Subcutaneous adipose tissue (tissue), 4 donors: Measurements from ENCODE around the gene DIAPH3. TPM values are rescaled to one million over a fixed set of nuclear protein-coding genes. Genes with fewer than 3 reads are reported as not detected.

ENCODE experiments used
- CTCF ChIP-seq: fragments of 450-650 bp; IDR thresholded peaks from one replicate; pipeline ENCODE4 v1.5.1; 2016; ENCODE audit warnings: low read depth, mild to moderate bottlenecking, control low read depth, antibody characterized with exemption, moderate library complexity
- total RNA-seq, 4 donors: library from RNA; depleted of rRNA; stranded (reverse); fragments of >200 nt; gene quantifications; one replicate each; pipeline ENCODE4 v1.1.0, GENCODE V29; 2016

Gene DIAPH3
- total RNA-seq, 4 donors from 2014 or later = 0.38 to 1.5 (median 0.66) TPM; not detected in 1

- no peak for TF ChIP-seq CTCF
Measured at GRCh38 chr13:59747529-59747928, 416.2 kb downstream of the DIAPH3 start.

DNA sequence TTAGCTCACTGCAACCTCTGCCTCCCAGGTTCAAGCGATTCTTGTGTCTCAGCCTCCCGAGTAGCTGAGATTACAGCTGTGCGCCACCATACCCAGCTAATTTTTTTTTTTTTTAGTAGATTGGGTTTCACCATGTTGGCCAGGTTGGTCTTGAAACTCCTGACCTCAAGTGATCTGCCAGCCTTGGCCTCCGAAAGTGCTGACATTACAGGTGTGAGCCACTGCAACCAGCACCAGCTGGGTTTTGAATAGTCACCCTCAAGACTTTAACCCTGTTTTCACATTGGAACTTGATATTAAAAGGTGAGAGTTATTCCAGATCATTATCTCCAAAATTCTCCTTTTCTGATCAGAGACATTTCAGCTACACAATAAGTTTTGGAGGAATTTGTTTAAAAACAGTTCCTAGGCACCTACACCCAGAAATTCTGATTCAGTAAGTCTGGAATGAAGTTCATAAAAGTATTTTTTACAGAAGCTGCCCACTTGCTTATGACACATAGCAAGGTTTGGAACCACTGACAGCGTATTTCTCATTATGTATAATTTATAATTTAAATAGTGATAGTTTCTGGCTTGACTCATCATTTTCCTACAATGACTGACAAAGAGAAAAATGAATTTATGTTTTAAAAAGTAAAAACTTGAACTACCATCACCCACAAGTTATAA is 417.3 kb downstream of the DIAPH3 start:
- TF ChIP-seq CTCF = no peak

DNA sequence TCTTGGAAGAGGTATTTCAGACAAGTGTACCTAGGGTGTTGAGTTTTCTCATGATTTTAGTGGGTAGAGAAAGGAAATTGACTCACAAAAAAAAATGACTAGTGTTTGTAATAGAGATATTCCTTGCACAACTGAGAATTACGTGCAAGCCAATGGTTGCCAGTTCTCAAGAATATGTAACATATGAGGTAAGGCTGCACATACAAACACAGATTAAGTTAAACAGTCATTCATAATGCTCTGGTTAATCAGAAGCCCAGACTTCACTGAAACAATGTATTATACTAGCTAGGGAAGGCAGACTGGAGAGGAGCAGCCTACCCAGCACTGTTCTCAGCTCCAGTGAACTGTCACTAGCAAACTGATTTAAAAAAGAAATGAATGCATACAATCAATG is 418.3 kb downstream of the DIAPH3 start:
- no peak for TF ChIP-seq CTCF

- no peak for TF ChIP-seq CTCF
Measured at GRCh38 chr13:59744747-59745391, 418.9 kb downstream of the DIAPH3 start.

GRCh38 chr13:59743195-59743594 is 420.5 kb downstream of the DIAPH3 start:
- TF ChIP-seq CTCF = no peak

DNA sequence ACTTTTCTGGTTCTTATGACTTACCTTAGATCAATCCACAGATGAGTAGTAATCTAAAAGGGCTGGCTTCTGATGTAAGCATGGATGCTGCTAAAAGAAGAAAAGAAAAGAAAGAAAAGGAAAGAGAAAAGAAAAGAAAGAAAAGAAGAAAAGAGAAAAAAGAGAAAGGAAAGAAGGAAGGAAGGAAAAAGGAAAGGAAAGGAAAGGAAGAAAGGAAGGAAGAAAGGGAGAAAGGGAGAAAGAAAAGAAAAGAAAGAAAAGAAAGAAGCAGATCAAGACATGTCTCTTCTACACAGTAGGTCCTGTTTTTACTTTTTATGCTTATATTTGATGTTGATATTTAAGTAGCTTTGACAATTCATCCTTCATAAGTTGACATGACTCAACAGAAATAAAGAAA is 421.3 kb downstream of the DIAPH3 start:
- TF ChIP-seq CTCF = no peak

DNA sequence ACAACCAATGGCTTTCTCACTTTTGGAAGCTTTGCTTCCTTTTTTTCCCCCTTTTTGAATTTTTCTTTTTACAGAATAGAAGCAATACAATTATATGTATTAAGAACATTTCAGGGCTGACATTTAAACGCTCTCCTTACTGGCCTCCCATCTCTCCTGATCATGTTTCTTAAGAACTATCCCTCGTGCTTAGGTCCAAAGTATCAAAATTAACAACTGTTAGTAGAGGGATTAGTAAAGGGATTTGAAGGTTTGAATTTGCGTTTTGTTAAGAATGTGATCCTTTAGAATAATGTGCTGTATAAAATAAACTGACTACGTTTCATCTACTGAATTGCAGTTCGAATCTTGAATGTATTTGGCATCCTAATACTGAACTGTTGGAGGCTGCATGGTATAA is 424.8 kb downstream of the DIAPH3 start:
- no peak for TF ChIP-seq CTCF
